Measurements from ENCODE around the gene SLC25A46.

GRCh38 chr5:110702704-110703103 lies 36.1 kb upstream of the SLC25A46 start:
- TF ChIP-seq, protein P1, sequence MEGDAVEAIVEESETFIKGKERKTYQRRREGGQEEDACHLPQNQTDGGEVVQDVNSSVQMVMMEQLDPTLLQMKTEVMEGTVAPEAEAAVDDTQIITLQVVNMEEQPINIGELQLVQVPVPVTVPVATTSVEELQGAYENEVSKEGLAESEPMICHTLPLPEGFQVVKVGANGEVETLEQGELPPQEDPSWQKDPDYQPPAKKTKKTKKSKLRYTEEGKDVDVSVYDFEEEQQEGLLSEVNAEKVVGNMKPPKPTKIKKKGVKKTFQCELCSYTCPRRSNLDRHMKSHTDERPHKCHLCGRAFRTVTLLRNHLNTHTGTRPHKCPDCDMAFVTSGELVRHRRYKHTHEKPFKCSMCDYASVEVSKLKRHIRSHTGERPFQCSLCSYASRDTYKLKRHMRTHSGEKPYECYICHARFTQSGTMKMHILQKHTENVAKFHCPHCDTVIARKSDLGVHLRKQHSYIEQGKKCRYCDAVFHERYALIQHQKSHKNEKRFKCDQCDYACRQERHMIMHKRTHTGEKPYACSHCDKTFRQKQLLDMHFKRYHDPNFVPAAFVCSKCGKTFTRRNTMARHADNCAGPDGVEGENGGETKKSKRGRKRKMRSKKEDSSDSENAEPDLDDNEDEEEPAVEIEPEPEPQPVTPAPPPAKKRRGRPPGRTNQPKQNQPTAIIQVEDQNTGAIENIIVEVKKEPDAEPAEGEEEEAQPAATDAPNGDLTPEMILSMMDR (IDR thresholded peaks at IDR 0.05 in 4 of 5, conservative IDR thresholded peaks at IDR 0.05 in 1 of 5), result no peak
- no peak for TF ChIP-seq POLR2A (IDR thresholded peaks at IDR 0.05)

Measured in gastrocnemius medialis (tissue), 4 donors.